GM23248 (cell line): ENCODE results near the gene MAGI1. TPM values are rescaled to one million over a fixed set of nuclear protein-coding genes. Genes with fewer than 3 reads are reported as not detected.

Source experiments
- DNase-seq: peaks from one replicate; pipeline ENCODE4 v3.0.0-alpha.2; 2015
- H2AFZ ChIP-seq: fragments of 200-600 bp; sonication (generic); 2 replicates; pipeline ENCODE4 v1.6.1; 2016; ENCODE audit warnings: antibody characterized with exemption
- H3F3A ChIP-seq: fragments of 200-600 bp; sonication (generic); 2 replicates; pipeline ENCODE4 v1.6.1; 2016; ENCODE audit warnings: mild to moderate bottlenecking, antibody characterized with exemption, mixed run types; ENCODE audit not compliant: insufficient read depth
- H3K27ac ChIP-seq: fragments of 200-600 bp; sonication (generic); 2 replicates; pipeline ENCODE4 v1.5.1; 2016; ENCODE audit warnings: mild to moderate bottlenecking
- H3K27me3 ChIP-seq: fragments of 200-600 bp; sonication (generic); replicated peaks from 2 replicates; pipeline ENCODE4 v1.6.1; 2016; ENCODE audit warnings: mild to moderate bottlenecking; ENCODE audit not compliant: insufficient read depth
- H3K36me3 ChIP-seq: fragments of 200-600 bp; sonication (generic); 2 replicates; pipeline ENCODE4 v1.6.1; 2016; ENCODE audit warnings: low read depth, mild to moderate bottlenecking
- H3K4me1 ChIP-seq: fragments of 200-600 bp; sonication (generic); 2 replicates; pipeline ENCODE4 v1.6.1; 2016; ENCODE audit warnings: mild to moderate bottlenecking; ENCODE audit not compliant: insufficient read depth
- H3K4me2 ChIP-seq: fragments of 200-600 bp; sonication (generic); one replicate; pipeline ENCODE4 v1.6.1; 2016; ENCODE audit warnings: mild to moderate bottlenecking; ENCODE audit not compliant: unreplicated experiment
- H3K4me3 ChIP-seq: fragments of 200-600 bp; sonication (generic); 2 replicates; pipeline ENCODE4 v1.5.1; 2016; ENCODE audit warnings: mild to moderate bottlenecking
- H3K79me2 ChIP-seq: fragments of 200-600 bp; sonication (generic); 2 replicates; pipeline ENCODE4 v1.6.1; 2016; ENCODE audit warnings: mild to moderate bottlenecking; ENCODE audit not compliant: insufficient read depth
- H3K9ac ChIP-seq: fragments of 200-600 bp; sonication (generic); 2 replicates; pipeline ENCODE4 v1.6.1; 2016; ENCODE audit warnings: mild to moderate bottlenecking
- H3K9me2 ChIP-seq: fragments of 200-600 bp; sonication (generic); 2 replicates; pipeline ENCODE4 v1.6.1; 2016; ENCODE audit warnings: mixed run types, mild to moderate bottlenecking, moderate library complexity; ENCODE audit not compliant: insufficient read depth
- H3K9me3 ChIP-seq: fragments of 200-600 bp; sonication (generic); one replicate; pipeline ENCODE4 v1.6.1; 2017; ENCODE audit warnings: low read depth
- H4K20me1 ChIP-seq: fragments of 200-600 bp; sonication (generic); 2 replicates; pipeline ENCODE4 v1.6.0; 2016; ENCODE audit not compliant: insufficient read depth
- EZH2 ChIP-seq: fragments of 200-600 bp; sonication (generic); IDR thresholded peaks from 2 replicates; pipeline ENCODE4 v1.6.1; 2018; ENCODE audit warnings: antibody characterized with exemption, mild to moderate bottlenecking; ENCODE audit not compliant: insufficient read depth, poor library complexity, severe bottlenecking
- EZH2phosphoT487 ChIP-seq: fragments of 200-600 bp; sonication (generic); IDR thresholded peaks from 2 replicates; pipeline ENCODE4 v1.6.1; 2018; ENCODE audit warnings: antibody characterized with exemption, moderate library complexity, mild to moderate bottlenecking, low read depth; ENCODE audit not compliant: insufficient read depth
- WGBS, 2 experiments: methylation state at CpG; one replicate each; pipeline ENCODE4 v1.1.6; 2015 to 2017; ENCODE audit warnings: low lambda C conversion rate in 2 of 2, low coverage in 1 of 2; ENCODE audit errors: missing lambda C conversion rate in 2 of 2; 5-methylcytosine and 5-hydroxymethylcytosine counted together
- in situ Hi-C: fragments of 300-500 bp; cut with MboI; formaldehyde crosslinking; loops from 2 replicates; pipeline ENCODE4 v1.15.0; 2020
- polyA plus RNA-seq: library from polyadenylated mRNA; unstranded; fragments of >200 nt; fragmentation: Nextera tagmentation; extraction: Ambion mirVana; gene quantifications from 2 replicates; pipeline ENCODE4 v1.2.1, GENCODE V29; 2016
- total RNA-seq: library from RNA; depleted of rRNA; stranded (reverse); fragments of >200 nt; shearing (Covaris generic); gene quantifications from 2 replicates; pipeline ENCODE4 v1.2.3, GENCODE V29; 2014

Gene MAGI1
- total and polyA plus RNA-seq, 2 experiments from 2014 or later = 7.3 to 13.8 TPM

DNA sequence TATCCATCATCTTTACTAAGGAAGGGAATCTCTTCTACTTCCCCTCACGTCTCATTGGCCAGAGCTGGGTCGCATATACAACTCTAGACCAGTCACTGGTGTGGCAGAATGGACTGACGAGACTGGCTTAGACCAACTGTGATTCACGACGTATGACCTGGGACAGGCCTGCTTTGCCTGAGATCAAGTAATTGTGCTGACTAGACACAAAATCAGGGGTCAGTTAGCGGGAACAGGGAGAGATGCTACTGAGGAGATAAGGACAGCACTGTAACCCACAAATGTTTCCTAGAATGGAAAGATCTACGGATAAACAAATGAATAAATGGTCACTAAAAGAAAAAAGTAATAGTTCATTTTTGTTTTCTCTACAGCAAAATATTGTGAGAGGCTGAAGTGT is 308.3 kb downstream of the MAGI1 start:
- in situ Hi-C loops = loop anchor here (10.0 to 25.0 kb wide), 2 partner anchors 306 to 1193 kb away; no protein-coding TSS in a partner anchor
- H3K27ac ChIP-seq = no peak overlapping the region
- 95 to 97% methylated on average over 7 of the region's 7 CpGs for WGBS, 2 experiments

DNA sequence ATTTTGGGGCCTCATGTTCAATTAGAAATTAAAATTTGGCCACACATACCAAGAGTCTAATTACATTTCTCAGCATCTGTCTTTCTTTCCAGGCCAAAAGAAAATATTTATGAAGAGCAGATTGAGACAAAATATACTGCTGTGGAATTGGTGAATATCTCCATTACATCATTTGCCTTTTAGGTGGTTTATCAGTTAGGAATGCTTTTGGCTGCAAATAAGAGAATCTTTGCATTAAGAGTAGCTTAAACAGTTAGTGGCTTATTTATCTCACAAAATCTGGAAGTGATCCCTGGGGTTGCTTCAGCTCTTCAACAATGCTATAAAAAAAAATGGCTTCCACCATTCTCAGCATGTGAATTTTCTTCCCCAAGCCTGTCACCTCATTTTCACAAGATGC is 308.7 kb downstream of the MAGI1 start:
- Histone ChIP-seq H2AFZ (no peak overlapping the region), H3K4me2 (peak overlapping the region; percentile 13), H3F3A (peaks cover 18% of the 10 kb centered on the region; the same call in 1 of the 2 replicates), H3K27me3 (no peaks in the 10 kb centered on the region), H3K9ac (no peak overlapping the region), H3K4me1 (peaks cover 19% of the 10 kb centered on the region), H3K4me3 (no peak overlapping the region), H4K20me1 (peaks cover 3% of the 10 kb centered on the region; the same call in 1 of the 2 replicates), H3K36me3 (no peaks in the 10 kb centered on the region), H3K27ac (peak overlapping the region; percentile 23), H3K9me3 (no peaks in the 10 kb centered on the region), H3K9me2 (no peaks in the 10 kb centered on the region), H3K79me2 (peaks cover 17% of the 10 kb centered on the region)
- DNase-seq = peak; percentile 58
- TF ChIP-seq EZH2phosphoT487 (no peak), EZH2 (no peak)
- in situ Hi-C loops = loop anchor here (10.0 to 25.0 kb wide), 2 partner anchors 305 to 1193 kb away; no protein-coding TSS in a partner anchor

More for the DNA sequence above, 308.3 kb downstream of the MAGI1 start:
- no peak overlapping the region for H3K4me3 ChIP-seq
- H3K4me2 ChIP-seq = peak overlapping the region; percentile 13
- no peaks in the 10 kb centered on the region for H3K9me2 ChIP-seq
- H4K20me1 ChIP-seq = peaks cover 3% of the 10 kb centered on the region; the same call in 1 of the 2 replicates
- H3K4me1 ChIP-seq = peaks cover 19% of the 10 kb centered on the region
- no peaks in the 10 kb centered on the region for H3K27me3 ChIP-seq
- peaks cover 18% of the 10 kb centered on the region; the same call in 1 of the 2 replicates for H3F3A ChIP-seq
- DNase-seq = no peak
- H3K9ac ChIP-seq = no peak overlapping the region
- H3K9me3 ChIP-seq = no peaks in the 10 kb centered on the region
- H2AFZ ChIP-seq = no peak overlapping the region
- no peak for TF ChIP-seq EZH2phosphoT487
- no peak for TF ChIP-seq EZH2
- peaks cover 18% of the 10 kb centered on the region for H3K79me2 ChIP-seq
- H3K36me3 ChIP-seq = no peaks in the 10 kb centered on the region

DNA sequence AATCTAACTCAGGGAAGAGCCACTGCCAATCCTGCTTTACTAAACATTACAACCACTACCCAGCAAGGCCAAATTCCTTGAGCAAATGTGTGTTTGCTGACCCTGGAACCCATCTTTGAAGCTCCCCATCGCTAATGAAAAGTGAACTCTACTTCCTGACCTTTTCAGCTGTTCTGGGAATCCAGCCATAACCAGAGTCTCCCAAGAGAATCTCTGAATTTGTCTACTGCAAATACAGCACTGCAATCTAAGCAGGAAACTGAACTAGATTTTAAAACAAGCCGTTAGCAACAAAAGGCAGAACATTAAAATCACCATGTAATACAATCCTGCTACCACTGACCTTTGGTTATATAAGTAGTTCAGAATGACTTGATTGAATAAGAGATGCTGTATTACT is 309.2 kb downstream of the MAGI1 start:
- Histone ChIP-seq H4K20me1 (peaks cover 3% of the 10 kb centered on the region; the same call in 1 of the 2 replicates), H3K4me3 (no peak overlapping the region), H3K9ac (no peak overlapping the region), H2AFZ (no peak overlapping the region), H3F3A (peaks cover 18% of the 10 kb centered on the region; the same call in 1 of the 2 replicates), H3K4me1 (peaks cover 19% of the 10 kb centered on the region), H3K9me3 (no peaks in the 10 kb centered on the region), H3K4me2 (peak overlapping the region; percentile 13), H3K27me3 (no peaks in the 10 kb centered on the region), H3K27ac (peak overlapping the region; percentile 23), H3K9me2 (no peaks in the 10 kb centered on the region), H3K79me2 (peaks cover 20% of the 10 kb centered on the region), H3K36me3 (no peaks in the 10 kb centered on the region)
- in situ Hi-C loops = loop anchor here (25.0 kb wide), 1 partner anchor 1192 kb away; no protein-coding TSS in a partner anchor
- no peak for TF ChIP-seq EZH2
- no peak for TF ChIP-seq EZH2phosphoT487
- 54 to 62% methylated on average over 2 of the region's 2 CpGs for WGBS, 2 experiments
- peak; percentile 52 for DNase-seq

DNA sequence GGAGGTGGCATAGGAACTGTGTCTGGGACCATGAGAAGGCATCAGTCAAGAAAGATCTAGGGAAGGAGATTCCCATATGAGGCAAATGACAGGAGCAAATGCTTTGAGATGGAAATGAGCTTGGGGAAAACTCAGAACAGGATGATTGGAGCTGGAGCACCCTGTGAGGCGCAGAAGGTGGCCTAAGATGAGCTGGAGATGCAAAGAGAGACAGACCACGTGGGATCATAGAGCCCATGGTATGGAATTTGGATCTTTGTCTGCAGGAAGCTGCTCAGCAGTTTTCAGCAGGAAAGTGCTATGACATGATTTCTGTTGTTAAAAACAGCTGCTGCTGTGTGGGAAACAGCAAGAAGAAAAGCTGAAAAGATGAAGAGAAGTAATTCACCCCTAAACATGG is 310.6 kb downstream of the MAGI1 start:
- no peak overlapping the region for H3K4me3 ChIP-seq
- peaks cover 19% of the 10 kb centered on the region for H3K4me1 ChIP-seq
- H3K9ac ChIP-seq = no peak overlapping the region
- H3K36me3 ChIP-seq = no peaks in the 10 kb centered on the region
- H4K20me1 ChIP-seq = peaks cover 3% of the 10 kb centered on the region; the same call in 1 of the 2 replicates
- H3K27me3 ChIP-seq = no peaks in the 10 kb centered on the region
- H3K27ac ChIP-seq = no peak overlapping the region
- in situ Hi-C loops = loop anchor here (25.0 kb wide), 1 partner anchor 1191 kb away; no protein-coding TSS in a partner anchor
- H3K4me2 ChIP-seq = no peak overlapping the region
- no peaks in the 10 kb centered on the region for H3K9me3 ChIP-seq
- H2AFZ ChIP-seq = no peak overlapping the region
- no peak for DNase-seq
- peaks cover 18% of the 10 kb centered on the region; the same call in 1 of the 2 replicates for H3F3A ChIP-seq
- H3K9me2 ChIP-seq = no peaks in the 10 kb centered on the region
- 94 to 97% methylated on average over 2 of the region's 2 CpGs for WGBS, 2 experiments
- H3K79me2 ChIP-seq = peaks cover 20% of the 10 kb centered on the region
- TF ChIP-seq EZH2phosphoT487 (no peak), EZH2 (no peak)

DNA sequence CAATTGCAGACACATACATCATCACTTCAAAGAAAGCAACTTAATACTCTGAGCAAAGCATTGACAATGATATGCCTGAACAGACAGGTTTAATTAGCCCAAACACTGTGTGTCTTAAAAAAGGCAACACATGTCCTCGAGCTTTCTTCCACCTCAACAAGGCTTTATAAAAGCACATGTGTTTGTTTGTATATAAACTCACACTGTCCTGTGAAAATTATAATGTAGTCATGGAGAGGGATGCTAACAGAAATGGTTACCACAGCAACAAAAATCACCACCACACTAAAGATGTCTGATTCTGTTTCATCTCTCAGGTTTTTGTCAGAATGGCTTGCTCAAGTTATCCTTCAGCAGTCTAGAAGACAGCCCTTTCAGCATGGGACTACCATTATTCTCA is 314.7 kb downstream of the MAGI1 start:
- Histone ChIP-seq H3K79me2 (peaks cover 33% of the 10 kb centered on the region), H3K4me1 (peaks cover 6% of the 10 kb centered on the region; the same call in 1 of the 2 replicates), H4K20me1 (no peaks in the 10 kb centered on the region), H2AFZ (no peak overlapping the region), H3F3A (peaks cover 6% of the 10 kb centered on the region; the same call in 1 of the 2 replicates), H3K4me3 (no peak overlapping the region), H3K9me3 (no peaks in the 10 kb centered on the region), H3K4me2 (no peak overlapping the region), H3K9me2 (no peaks in the 10 kb centered on the region), H3K9ac (no peak overlapping the region), H3K27me3 (no peaks in the 10 kb centered on the region), H3K27ac (no peak overlapping the region), H3K36me3 (no peaks in the 10 kb centered on the region)
- DNase-seq = no peak
- 27 to 62% methylated on average over 1 of the region's 1 CpG for WGBS, 2 experiments
- no peak for TF ChIP-seq EZH2
- no peak for TF ChIP-seq EZH2phosphoT487
- in situ Hi-C loops = no loop called here
